ENCODE measurements around the gene PPP4R4. TPM values are rescaled to one million over a fixed set of nuclear protein-coding genes. Genes with fewer than 3 reads are reported as not detected.

Gene PPP4R4, protein sequence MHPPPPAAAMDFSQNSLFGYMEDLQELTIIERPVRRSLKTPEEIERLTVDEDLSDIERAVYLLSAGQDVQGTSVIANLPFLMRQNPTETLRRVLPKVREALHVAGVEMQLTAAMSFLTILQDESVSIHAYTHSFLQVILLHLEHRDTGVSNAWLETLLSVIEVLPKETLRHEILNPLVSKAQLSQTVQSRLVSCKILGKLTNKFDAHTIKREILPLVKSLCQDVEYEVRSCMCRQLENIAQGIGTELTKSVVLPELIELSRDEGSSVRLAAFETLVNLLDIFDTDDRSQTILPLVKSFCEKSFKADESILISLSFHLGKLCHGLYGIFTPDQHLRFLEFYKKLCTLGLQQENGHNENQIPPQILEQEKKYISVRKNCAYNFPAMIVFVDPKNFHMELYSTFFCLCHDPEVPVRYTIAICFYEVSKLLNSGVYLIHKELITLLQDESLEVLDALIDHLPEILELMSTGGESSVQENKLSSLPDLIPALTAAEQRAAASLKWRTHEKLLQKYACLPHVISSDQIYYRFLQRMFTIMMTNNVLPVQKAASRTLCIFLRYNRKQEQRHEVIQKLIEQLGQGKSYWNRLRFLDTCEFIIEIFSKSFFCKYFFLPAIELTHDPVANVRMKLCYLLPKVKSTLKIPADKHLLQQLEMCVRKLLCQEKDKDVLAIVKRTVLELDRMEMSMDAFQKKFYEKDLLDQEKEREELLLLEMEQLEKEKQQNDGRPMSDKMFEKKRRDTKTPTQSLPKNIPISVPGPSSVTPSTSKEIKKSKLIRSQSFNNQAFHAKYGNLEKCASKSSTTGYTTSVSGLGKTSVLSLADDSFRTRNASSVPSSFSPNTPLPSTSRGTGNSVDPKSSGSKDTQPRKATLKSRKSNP
- 1 to 10 TPM in 1 of 5 donors, under 1 TPM in 4; 0.54 to 1.1 (median 0.95) TPM for polyA plus RNA-seq (ENCODE audit: insufficient read depth in 1 of 5, insufficient read length in 5 of 5, low replicate concordance in 1 of 5)
- long read RNA-seq, donor 1, partial matches to known transcripts: 0 of 1 reads
- long read RNA-seq, donor 1, other reads (novel, unspliced or antisense): 0 of 1 reads
- long read RNA-seq, donor 2: 0 reads
- long read RNA-seq, donor 3: 0 reads
- long read RNA-seq, donor 4: 0 reads
- long read RNA-seq, donor 5, partial matches to known transcripts: 259 of 298 reads
- long read RNA-seq, donor 5, other reads (novel, unspliced or antisense): 39 of 298 reads
- long read RNA-seq, donor 6: 0 reads
- long read RNA-seq, donor 7: 0 reads
- long read RNA-seq, donor 8: 0 reads

DNA sequence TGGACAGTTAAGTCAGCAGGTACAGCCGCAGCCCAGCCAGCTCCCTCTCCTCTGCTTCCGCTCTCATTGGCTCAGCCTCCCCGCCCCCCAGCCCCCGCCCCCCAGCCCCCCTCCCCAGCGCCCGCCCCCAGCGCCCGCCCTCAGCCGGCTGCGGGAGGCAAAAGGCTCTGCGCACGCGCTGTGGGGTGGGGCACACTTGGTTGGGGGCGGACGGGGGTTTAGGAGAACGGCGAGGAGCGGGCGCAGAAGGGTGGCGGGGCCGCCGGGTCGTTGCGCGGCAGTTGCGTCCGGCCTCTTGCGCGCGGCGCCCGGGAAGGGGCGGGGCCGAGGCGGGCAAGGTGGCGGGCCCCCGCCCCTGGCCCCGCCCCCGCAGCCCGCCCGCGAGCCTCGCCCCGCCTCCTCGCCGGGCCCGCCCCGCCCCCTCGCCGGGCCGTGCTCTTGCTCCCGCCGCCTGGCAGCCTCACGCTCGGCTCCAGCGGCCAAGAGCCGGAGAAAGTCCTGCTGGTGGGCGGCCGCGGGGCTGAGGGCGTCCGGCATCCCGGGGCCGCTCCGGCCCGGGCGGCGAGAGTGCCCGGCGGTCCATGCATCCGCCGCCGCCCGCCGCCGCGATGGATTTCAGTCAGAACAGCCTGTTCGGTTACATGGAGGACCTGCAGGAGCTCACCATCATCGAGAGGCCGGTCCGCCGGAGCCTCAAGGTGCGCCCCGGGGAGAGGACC, at the start of gene PPP4R4:
TSS of gene PPP4R4 (plus strand) at position 438 of the 719 bp plus-strand sequence. CDS start at position 582, 144 bp downstream.
- DNase-seq: peak; percentile 86

DNA sequence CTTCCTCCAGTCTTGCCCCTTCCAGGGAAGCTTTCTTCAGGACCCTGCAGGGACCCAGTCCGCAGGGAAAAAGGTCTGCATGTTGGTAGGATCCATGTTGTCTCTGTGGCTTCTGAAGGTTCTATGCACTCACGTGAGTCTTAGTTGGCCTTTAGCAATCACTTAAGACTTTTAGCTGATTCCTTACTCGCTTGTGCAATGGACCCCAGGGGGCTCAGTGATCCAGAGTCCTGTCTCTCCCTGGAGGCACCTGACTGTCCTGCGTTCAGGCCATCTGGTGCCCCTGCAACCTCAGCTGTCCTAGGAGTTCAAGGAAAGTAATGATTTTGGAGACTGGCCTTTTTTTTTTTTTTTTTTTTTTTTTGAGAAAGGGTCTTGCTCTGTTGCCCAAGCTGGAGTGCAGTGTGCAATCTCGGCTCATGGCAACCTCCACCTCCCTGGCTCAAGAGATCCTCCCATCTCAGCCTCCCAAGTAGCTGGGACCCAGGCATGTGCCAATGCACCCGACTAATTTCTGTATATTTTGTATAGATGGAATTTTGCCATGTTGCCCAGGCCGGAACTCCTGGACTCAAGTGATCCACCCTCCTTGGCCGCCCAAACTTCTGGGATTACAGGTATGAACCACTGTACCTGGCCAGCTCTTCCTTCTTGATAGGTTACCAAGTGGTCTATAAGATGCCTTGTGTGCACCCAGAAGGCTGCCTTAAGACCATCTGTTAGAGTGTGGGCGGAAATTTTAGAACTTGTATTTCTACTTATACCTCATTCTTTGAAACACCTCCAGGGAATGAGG, 49.3 kb upstream of the PPP4R4 start:
- no peak for DNase-seq

DNA sequence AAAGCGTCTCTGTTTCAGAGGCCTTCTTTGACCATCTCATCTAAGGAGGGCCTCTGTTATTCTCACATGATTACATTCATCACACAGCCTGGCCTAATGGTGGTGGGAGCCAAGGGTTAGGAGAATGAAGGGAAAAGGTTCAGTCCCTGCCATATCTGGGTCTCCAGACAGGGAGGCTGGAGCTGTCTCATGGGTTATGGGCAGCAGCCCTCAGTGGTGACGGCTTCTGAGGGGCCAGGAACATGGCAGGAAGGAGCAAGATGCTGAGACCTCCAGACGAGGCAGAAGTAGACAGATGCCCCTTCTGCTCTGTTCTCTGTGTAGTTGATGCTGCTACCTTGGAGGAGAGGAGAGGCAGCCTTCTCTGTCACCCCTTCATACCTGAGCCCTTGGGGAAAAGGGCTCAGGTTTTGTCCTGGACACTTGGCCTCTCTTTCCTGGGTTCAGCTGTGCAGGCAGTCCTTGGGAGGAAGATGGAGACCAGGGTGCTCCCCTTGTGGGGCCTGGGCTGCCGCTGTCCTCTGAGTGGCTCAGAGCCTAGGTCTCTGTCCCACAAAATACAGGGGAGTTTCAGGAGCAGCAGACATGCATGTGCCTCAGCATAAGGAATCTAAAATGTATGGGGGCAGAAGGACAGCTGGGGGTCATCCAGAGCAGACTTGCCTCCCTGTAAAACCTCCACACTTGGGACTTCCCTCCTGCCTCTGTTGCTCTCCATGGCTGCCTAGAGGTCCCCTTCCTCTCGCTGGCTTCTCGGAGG, 48.3 kb upstream of the PPP4R4 start:
- no peak for DNase-seq

DNA sequence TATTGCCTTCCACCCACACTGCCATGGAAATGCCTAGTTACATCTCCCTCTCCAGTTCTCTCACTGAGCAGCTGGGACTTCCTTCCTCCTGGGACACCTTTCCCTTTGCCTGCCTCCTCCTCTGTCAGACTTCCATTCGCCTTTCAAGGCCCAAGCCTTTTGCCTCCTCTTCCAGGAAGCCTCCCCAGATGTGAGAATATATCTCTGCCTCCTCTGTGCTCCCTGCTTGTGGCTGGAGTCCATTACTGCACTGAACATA, 47.8 kb upstream of the PPP4R4 start:
- DNase-seq: no peak

DNA sequence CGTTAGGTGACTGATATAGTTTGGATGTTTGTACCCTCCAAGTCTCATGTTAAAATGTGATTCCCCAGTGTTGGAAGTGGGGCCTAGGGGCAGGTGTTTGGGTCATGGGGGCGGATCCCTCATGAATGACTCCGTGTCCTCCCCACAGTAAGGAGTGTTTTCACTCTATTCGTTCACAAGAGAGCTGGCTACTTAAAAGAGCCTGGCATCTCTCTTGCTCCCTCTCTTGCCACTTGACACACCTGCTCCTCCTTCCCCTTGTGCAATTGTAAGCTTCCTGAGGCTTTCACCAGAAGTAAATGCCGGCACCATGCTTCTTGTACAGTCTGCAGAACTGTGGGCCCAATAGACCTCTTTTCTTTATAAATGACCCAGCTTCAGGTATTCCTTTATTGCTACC, 47.3 kb upstream of the PPP4R4 start:
- DNase-seq: no peak

DNA sequence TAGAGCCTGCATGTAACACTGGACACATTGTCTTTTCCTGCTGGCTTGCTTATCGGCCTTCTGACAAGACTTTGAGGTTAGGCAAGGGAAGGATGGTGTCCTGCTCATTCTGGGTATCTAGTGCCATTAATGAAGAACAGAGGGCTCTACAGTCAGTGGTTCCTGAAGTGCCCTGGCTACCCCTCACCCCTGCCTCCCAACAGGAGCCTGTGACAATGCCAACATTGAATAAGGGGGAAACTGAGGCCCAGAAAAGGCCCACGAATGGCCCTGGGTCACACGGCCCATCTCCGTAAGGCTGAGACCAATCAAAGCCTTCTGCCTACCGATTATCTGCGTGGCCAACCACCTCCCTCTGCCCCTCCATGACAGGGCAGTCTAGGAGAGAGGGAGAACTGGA, 46.8 kb upstream of the PPP4R4 start:
- DNase-seq: no peak

DNA sequence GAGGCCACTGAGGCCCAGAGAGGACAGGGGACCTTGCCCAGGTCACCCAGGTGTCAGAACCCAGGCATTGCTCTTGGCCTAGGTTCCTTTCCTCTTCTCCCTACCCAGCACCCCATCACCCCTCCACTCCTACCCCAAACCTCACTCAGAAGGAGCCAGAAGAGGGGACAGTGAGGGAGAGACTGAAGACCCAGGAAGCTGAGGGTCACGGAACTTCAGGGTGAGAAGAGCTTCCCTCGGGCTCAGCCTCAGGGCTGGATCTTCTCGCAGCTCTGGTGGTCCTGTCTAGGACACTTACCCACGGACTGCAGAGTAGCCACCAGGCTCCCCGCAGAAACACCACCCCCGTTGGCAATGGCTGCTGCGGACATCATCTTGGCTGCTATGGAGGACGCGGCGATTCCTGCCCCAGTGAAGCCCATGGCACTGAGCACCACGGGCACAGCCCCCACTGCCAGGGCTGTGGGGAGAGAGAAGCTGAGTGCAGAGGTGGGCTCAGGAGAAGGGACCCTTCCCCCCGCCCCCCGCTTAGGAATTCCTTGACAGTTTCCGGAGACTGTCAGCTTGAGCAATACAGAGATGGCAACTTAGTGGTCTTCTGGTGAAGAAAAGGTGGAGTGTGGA, 45.8 kb upstream of the PPP4R4 start:
- DNase-seq: no peak

DNA sequence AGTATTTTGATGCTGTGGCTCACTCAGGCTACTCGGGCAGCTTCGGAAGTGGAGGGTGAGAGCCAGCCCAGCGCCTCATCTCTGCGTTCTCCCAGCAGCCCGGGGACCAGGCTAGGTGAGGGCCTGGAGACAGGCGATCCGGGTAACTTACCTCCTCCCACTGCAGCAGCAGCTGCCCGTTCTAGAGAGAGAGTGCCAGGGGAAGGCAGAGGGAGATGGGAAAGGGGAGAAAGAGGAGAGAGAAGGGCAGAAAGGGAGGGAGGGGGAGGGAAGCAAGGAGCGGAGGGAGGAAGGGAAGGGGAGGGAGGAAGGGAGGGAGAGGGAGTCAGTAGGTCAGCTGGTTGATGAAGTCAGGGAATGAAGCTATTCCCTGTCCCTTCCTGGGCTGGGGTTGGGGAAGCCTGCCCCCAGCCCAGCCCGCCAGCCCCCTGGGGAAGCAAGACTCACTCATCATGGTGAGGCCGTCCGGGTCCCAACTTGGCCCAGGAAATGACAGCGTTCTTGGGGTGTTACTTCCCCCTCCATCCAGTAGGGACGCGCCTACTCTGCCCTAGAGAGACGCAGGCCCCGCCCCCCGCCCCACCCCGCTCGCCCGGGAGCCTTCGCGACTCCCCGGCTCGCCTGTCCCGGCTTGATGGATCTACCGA, 44.9 kb upstream of the PPP4R4 start, which contains the start of gene IFI27L2:
TSS of gene IFI27L2 (minus strand) at position 494 of the 647 bp plus-strand sequence. CDS start at position 454, 40 bp downstream.
- peak; percentile 74 to 84 for DNase-seq

DNA sequence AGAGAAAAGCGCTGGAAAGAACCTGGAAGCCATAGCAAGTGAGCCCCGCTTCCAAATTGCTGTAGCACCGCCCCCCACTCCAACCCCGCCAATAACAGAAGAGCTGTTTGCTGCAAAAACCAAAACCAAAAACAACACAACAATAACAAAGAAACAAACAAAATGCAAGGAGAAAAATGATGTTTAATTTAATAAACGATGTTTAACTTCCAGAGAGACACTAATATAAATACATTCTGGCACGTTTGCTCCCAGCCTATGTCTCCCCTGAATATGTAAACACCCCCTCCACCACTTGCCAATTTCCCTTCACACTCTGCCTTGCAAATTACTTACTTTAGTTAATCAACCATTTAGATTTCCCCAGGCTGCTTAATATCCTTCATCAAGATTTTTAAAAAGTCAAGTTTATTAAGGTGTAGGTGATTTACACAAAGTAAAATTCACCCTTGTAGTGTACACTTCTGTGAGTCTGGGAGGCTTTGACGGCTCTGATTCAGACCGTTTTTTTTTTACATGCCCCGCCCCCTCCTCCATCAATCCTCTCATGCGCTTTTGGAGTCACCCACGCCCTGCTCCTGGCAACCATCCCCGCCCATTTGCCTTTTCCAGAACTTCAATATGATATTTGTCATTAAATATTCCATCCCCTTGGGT, 44.2 kb upstream of the PPP4R4 start:
- DNase-seq: peak; percentile 16 to 27

DNA sequence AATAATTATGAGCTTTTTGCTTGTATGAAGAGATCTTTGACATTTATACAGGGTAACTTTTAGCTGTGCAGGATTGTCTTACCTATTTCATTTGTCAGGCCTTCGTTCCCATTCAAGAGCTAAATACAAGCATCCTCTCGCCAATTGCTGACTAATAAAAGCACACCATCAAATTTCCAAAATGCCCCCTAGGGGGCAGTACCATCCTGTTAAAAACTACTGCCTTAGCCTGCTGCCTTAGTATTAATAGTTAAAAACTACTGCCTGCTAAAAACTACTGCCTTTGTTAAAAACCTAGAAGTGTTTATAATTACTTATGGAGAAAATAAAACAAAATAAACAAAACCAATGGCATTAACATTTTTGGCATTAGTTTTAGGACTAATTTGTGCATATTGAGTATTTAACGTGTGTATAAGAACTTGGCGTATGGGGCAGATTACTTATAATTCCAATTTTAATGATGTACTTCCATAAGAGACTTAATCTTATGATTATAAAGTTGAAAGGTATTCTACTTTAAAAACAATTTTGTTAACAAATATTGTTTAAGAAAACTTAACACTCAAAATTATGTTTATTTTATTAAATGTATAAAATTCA, 41.7 kb upstream of the PPP4R4 start:
- DNase-seq: peak; percentile 29 to 46

DNA sequence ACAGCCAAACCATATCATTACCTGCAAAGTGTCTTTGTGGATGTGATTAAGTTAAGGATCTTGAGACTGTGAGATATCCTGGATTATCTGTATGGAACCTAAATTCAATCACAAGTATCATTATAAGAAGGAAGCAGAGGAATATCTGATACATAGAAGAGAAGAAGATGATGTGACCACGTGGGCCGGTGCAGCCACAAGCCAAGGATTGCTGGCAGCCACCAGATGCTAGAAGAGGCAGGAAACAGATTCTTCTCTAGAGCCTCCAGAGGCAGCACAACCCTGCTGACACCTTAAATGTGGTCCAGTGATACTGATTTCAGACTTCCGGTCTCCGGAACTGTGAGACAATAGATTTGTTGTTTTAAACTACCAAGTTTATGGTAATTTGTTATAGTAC, 38.6 kb upstream of the PPP4R4 start:
- DNase-seq: no peak

DNA sequence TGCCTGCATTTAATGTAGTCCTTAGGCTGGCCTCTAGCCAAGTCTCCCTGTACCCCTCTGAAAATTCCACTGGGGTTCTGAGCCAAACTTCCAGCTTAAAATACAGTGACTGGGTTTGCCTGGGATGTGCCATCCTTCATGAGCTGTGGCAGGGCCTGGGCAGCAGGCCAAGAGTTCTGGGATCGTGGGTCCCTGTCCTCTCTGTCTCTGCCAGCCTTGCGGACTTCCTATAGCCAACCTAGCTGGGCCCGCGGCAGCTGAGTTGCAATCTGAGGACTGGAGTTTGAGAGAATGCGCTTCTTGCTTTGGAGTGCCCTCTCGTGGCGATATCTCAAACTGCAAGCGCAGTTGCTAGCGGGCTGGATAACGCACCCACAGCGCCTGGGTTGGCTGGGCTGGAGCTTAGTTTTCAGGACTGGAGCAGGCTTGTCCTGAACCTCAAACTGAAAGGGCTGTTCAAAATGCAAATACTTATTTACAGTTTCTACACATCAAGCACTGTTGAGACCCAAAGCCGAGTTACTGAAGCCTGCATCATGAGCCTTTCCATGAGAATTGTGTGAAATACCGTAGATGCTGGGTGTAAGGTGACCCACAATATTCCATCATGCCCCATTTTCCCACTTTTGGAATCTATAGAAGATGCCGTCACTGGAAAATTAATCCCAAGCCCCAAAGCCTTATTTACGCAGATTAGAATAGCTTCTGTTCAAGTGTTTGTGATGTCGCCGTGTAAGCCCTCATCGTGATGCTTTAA, 37.4 kb upstream of the PPP4R4 start:
- peak; percentile 61 to 76 for DNase-seq

DNA sequence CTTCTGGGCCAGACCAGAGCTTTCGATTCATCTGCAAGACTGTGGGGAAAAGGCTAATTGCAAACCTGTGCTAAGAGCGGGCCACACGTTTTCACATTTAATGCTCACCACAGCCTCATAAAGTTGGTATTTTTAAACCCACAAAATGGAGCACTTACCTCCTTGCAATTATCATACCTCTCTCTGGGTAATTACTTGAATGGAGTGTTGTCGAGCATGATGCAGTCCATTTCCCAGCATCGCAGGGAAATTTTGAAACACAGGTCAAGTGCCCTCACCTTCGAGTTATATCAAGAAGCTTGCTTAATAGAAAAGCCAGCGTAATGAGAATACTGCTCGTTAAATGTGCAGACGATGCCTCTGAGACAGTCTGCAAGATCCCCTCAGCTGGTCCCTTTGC, 35.9 kb upstream of the PPP4R4 start:
- no peak for DNase-seq

DNA sequence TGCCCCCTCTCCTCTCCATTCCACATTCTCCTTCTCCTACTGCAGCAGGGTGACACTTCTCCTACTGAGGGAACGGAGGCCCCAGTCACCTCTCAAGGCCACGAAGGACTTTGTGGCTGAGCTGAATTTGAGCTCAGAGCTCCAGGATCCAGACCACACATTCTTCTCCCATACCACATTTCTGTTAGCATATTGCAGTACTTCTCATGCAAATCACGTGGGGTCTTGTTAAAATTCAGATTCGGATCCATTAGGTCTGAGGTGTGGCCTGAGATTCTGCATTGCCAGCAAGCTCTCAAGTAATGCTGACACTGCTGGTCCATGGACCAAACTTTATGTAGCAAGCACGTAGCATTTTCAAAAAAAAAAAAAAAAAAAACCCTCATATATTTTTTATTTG, 35.1 kb upstream of the PPP4R4 start:
- no peak for DNase-seq

DNA sequence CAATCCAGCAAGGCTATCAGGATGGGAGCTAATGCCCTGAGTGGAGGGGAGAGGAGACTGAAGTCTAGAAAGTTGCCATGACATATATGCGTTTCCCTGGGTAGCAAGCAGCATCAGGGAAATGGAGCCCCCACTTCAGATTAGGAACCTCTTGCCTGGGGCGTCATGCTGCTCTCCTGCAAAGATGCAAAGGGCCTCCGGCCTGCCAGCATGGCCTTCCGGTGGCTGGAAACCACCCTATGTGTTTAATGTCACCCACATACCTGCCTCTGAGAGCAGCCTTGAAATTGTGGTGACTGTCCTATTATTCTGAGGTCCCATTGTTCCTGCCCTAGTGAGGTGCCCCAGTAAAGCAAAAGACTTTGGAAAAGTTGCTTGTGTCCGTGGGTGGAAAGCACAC, 34.7 kb upstream of the PPP4R4 start:
- DNase-seq: no peak

DNA sequence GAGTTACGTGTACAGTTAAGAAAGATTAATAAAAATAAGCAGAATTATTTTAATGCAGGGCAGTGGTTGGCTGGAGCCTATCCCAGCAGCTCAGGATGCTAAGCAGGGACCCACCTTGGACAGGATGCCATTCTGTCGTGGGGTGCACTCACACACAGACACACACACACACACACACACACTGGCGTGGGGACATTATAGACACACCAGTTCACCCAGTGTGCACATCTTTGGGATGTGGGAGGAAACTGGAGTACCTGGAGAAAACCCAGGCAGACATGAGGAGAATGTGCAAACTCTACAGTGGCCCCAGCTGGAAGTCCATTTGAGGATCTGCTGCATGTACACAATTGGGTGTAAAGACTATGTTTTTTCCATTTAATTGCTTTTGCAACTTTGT, 31.9 kb upstream of the PPP4R4 start:
- no peak for DNase-seq

DNA sequence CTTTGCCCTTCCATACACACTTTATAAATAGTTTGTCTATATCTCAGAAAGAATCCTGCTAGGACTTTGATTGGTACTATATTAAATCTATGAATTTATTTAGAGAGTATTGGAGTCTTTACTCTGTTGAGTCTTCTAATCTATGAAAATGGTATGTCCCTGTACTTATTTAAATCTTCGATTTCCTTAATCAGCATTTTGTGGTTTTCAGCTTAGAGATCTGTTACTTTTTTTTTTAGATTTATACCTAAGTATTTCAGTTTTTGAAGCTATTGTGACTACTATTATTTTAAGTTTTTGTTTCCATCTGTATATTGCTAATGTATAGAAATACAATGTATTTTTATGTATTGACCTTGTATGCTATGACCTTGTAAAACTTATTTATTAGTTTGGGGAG, 31.3 kb upstream of the PPP4R4 start:
- no peak for DNase-seq
